NCI-H1105 (cell line): ENCODE measurements around the gene LMF1.
A peak's percentile ranks its signal among the peaks of the same experiment; 100 is the strongest.

ENCODE experiments used
- DNase-seq: peaks from one replicate; lab custom pipeline; 2025; lab: John Stamatoyannopoulos, UW

The LMF1 gene

DNA sequence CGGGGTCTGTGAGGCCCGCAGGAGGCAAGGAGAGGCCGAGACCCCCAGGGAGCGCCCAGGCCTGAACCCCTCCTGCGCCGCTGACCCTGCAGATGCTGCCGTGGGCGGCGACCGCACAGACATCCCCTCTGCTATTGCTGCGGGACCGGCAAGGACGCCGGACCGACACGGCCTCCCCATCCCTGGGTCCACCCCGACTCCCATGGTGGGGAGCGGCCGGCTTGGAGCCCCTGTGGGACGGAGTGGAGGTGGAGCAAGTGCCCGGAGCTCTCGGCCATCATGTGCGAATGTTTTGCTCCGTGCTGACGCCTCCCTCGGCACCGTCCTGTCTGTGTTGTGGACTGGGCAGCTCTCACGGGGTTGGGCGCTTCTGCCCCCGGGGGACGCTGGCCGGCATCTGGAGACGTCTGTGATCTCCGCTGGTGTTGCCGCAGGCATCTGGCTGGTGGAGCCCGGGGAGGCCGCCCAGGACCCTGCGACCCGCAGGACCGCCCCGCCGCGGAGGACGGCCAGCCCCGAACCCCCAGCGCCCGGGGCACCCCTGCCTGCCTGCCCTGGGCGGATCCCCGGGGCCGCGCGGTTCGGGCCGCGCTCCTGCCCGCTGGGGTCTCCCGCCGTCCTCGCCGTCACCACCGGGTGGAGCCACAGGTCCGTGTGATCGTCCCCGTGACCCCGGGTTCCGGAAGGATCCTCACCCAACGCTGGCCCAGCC is 157.4 kb downstream of the LMF1 start:
- DNase-seq: no peak

DNA sequence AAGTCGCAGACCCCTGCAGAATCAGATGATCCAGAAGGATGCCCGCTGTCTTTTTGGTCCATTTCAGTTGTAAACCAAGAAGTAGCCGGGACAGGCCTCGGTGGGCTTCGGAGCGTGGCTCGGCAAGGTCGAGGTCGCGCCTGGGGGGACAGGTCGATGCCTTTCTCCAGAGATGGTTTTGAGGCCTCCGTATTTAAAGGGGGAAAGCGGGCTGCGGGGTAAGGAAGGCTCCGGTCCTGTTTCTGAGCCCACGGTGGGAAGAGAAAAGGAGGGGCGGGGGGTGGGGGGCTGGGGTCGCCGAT is 162.7 kb downstream of the LMF1 start:
- no peak for DNase-seq

DNA sequence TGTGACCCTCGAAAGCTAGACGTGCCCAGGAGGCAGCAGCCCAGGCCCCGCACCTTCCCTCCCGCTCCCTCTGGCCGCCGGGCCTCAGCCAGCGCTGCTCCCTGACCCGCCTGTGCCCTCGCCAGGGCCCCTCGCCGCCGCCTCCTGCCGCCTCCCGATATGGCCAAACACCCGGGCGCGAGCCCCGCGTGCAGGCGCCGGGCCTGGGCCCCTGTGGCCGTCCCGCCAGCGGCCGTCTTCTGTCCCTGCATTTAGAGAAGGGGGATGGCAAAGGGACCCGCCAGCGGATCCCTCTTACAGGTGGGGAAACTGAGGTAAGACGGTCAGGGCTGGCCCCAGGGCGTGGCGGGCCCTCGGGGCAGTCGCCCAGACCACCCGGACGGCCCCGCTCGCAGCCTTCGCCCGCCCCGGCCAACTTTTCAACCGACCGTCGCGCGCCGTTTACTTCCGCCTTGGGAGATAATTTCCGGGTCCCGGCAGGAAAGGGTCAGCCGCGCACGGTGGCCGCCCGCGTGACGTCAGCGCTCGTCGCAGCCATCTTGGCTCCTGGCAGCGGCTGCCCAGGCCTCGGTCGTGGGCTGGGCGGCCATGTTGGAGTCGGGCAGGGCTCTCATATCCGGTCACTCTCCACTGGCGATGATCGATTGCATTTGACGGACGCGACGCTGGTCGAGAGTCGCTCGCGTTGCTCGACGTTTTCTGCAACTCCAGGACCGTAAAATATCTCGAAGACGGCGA is 163.3 kb downstream of the LMF1 start:
- peak; percentile 64 for DNase-seq

DNA sequence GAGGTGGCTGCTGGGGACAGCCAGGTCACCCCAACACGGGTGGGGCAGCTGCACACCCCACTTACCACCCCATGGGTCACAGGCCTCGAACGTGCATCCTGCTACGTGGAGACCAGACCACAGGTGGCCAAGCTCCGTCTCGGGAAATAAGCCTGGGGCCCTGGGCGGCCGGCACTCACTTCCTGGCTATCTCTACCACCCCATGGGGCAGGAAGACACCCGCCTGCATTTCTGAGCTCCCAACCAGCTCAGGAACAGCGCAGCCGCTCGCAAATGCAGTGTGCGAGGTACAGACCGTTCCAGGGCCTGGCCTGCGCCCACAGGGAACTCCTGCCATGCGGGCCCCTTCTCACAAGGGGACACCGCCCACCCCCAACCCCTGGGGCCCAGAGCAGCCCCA is 165.3 kb downstream of the LMF1 start:
- no peak for DNase-seq

DNA sequence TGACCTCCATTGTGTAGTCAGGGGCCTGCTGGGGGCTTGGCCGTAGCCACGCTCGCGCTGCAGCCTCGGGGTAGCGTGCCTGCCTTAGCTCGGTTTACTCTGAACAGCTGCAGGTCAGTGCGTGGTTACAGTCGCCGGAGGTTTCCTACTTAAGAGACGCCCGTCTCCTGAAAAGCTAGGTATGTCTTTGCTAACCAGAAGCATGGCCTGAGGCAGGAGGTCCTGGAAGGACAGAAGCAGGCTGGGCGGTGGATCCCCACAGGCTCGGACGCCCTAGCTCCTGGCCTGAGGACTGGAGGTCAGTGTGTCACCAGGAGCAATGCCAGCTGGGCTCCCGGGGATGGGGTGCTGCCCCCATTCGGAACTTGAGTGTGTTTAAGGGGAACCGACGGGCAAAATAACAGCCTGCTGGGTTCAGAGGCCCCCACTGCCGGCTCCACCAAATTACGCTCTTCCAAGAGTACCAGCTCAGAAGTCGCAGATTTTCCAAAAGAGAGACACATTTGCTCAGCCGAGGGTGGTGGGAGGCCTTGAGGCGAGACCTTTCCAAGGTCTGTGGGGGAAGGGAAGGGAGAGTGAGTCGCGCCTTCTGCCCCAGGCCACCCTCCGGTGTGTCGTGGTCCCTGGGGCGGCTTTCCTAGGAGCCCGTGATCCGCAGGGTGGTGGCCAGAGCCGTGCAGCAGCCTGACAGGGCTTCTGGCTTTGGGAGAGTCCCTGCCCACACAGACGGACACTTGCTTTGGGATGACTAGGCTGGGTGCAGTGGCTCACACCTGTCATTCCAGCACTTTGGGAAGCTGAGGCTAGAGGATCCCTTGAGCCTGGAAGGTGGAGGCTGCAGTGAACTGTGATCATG is 166.4 kb downstream of the LMF1 start:
- DNase-seq: no peak

DNA sequence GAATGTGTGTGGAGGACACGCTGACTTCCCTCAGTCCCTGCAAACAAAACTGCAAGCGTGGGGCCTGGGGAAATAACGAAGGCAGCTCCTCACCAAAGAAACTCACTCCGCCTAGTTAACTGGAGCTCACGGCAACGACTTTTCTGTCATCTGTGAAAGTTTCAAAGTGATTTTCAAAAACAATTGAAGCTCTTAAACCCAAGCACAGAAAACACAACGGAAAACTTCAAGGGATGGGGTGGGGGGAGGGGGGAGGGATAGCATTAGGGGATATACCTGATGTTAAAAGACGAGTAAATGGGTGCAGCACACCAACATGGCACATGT is 167.1 kb downstream of the LMF1 start:
- no peak for DNase-seq
